A673 (cell line): ENCODE results near the gene RASAL2. TPM values are rescaled to one million over a fixed set of nuclear protein-coding genes. Genes with fewer than 3 reads are reported as not detected.
"Not testable (repeated sequence)": the region's sequence is repeated elsewhere in the genome, so short reads cannot be mapped to it uniquely, and the experiment has no call there.

Experiments used
- BruUV-seq: library from RNA; stranded (reverse); fragments of 400-500 nt; replicated peaks from 2 replicates; lab custom pipeline; 2021; lab: Mats Ljungman, UMichigan
- CTCF ChIA-PET: fragments of 300-600 bp; sonication (Branson Sonifier 250); formaldehyde crosslinking; loops from one replicate; lab custom pipeline; 2022; ENCODE audit warnings: antibody characterized with exemption; lab: Charles Lee
- POLR2A ChIA-PET: fragments of 300-600 bp; sonication (Branson Sonifier 250); formaldehyde crosslinking; loops from one replicate; lab custom pipeline; 2022; ENCODE audit warnings: antibody characterized with exemption; ENCODE audit not compliant: low non-redundant PET; lab: Charles Lee
- DNase-seq: peaks from one replicate; pipeline ENCODE4 v3.0.0-alpha.2; 2015; ENCODE audit warnings: low spot score
- H3K27ac ChIP-seq: fragments of 200-600 bp; sonication (generic); 2 replicates; pipeline ENCODE4 v1.5.1; 2016; ENCODE audit warnings: mixed run types, low read depth, mild to moderate bottlenecking, mixed read lengths, antibody characterized with exemption, low read length; ENCODE audit not compliant: poor library complexity, severe bottlenecking
- H3K27me3 ChIP-seq: fragments of 200-600 bp; sonication (generic); replicated peaks from 2 replicates; pipeline ENCODE4 v1.6.1; 2017; ENCODE audit warnings: mixed run types, low read depth, mild to moderate bottlenecking, mixed read lengths, antibody characterized with exemption, low read length; ENCODE audit not compliant: insufficient read depth, poor library complexity
- H3K36me3 ChIP-seq: fragments of 200-600 bp; sonication (generic); 2 replicates; pipeline ENCODE4 v1.6.1; 2016; ENCODE audit warnings: mixed run types, mild to moderate bottlenecking, mixed read lengths, antibody characterized with exemption, low read length; ENCODE audit not compliant: insufficient read depth, poor library complexity, severe bottlenecking
- H3K4me1 ChIP-seq: fragments of 200-600 bp; sonication (generic); 2 replicates; pipeline ENCODE4 v1.6.1; 2017; ENCODE audit warnings: mixed run types, mild to moderate bottlenecking, mixed read lengths, antibody characterized with exemption, low read length; ENCODE audit not compliant: insufficient read depth, poor library complexity, severe bottlenecking
- H3K4me3 ChIP-seq: fragments of 200-600 bp; sonication (generic); 2 replicates; pipeline ENCODE4 v1.5.1; 2016; ENCODE audit warnings: low read depth, mixed run types, mild to moderate bottlenecking, mixed read lengths, low read length; ENCODE audit not compliant: poor library complexity, severe bottlenecking
- H3K9me3 ChIP-seq: fragments of 200-600 bp; sonication (generic); 2 replicates; pipeline ENCODE4 v1.6.1; 2016; ENCODE audit warnings: mixed run types, low read depth, mild to moderate bottlenecking, mixed read lengths, antibody characterized with exemption, low read length; ENCODE audit not compliant: poor library complexity, severe bottlenecking
- EZH2 ChIP-seq: fragments of 200-600 bp; sonication (generic); IDR thresholded peaks from 2 replicates; pipeline ENCODE4 v1.6.1; 2017; ENCODE audit warnings: borderline replicate concordance, low read depth, mild to moderate bottlenecking, mixed read lengths, antibody characterized with exemption, low read length; ENCODE audit not compliant: poor library complexity, severe bottlenecking
- intact Hi-C: fragments of 100-400 bp; cut with micrococcal nuclease; formaldehyde crosslinking; loops from one replicate; pipeline ENCODE4 v1.10.0; 2022; ENCODE audit not compliant: unreplicated experiment
- total RNA-seq: library from RNA; stranded (reverse); gene quantifications from 2 replicates; pipeline ENCODE4 v1.2.3, GENCODE V29; 2021
- TF ChIP-seq, protein P1 (sequence below): fragments of 300-800, 200-600 bp; sonication (generic); conservative IDR thresholded peaks from 2 replicates; pipeline ENCODE4 v1.5.1; 2017; ENCODE audit warnings: low read depth, mild to moderate bottlenecking, antibody characterized with exemption, low read length, moderate library complexity, mixed read lengths

Gene RASAL2
- total RNA-seq, 1 experiment from 2014 or later = 8.3 TPM

DNA sequence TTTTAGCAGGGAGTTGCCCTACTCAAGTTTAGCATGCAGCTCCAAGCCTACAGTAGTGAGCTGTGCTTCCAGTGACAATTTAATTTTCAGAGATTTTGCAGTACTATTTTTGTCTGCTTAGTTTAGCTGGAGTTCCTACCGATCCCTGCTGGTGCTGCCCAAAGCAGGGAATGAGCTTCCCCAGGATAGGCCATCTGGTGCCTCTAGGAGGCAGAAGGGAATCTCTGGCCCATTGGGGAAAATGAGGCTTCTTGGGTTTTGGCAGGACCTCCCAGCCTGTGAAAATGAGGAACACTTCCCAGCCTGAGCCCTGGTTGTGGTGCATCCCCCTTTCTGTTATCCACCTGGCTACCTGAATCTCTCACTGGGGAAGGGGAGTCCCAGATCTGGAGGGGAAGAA lies 149.2 kb downstream of the RASAL2 start:
- no peak for DNase-seq
- Histone ChIP-seq H3K4me3 (no peak overlapping the region), H3K27me3 (no peaks in the 10 kb centered on the region), H3K4me1 (no peaks in the 10 kb centered on the region), H3K9me3 (no peaks in the 10 kb centered on the region), H3K36me3 (no peaks in the 10 kb centered on the region), H3K27ac (no peak overlapping the region)
- intact Hi-C loops = no loop called here
- no peak for TF ChIP-seq EZH2
- TF ChIP-seq, protein P1, sequence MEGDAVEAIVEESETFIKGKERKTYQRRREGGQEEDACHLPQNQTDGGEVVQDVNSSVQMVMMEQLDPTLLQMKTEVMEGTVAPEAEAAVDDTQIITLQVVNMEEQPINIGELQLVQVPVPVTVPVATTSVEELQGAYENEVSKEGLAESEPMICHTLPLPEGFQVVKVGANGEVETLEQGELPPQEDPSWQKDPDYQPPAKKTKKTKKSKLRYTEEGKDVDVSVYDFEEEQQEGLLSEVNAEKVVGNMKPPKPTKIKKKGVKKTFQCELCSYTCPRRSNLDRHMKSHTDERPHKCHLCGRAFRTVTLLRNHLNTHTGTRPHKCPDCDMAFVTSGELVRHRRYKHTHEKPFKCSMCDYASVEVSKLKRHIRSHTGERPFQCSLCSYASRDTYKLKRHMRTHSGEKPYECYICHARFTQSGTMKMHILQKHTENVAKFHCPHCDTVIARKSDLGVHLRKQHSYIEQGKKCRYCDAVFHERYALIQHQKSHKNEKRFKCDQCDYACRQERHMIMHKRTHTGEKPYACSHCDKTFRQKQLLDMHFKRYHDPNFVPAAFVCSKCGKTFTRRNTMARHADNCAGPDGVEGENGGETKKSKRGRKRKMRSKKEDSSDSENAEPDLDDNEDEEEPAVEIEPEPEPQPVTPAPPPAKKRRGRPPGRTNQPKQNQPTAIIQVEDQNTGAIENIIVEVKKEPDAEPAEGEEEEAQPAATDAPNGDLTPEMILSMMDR = no peak
- no TSS peak for BruUV-seq
- CTCF ChIA-PET = no interaction called here
- POLR2A ChIA-PET = no interaction called here

DNA sequence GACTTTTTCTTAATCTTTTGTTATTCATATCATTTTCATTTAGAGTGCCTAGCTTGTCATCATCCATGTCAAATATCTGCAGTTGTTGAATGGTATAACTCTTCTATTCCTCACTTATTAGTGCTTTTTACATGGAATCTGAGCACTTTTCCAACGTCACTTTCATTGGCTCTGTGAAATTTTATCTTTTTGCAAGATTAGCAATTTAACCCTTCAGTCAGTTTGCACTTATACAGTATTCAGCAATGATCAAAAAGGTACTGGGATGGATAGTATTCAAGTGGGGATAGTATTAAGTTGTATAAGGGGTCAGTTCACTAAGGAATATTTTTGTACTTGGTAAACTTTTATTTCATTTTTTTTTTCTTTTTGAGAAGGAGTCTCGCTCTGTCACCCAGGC lies 150.0 kb downstream of the RASAL2 start:
- ChIA-PET CTCF (no interaction called here), POLR2A (no interaction called here)
- H3K4me3 ChIP-seq = no peak overlapping the region
- no TSS peak for BruUV-seq
- no peaks in the 10 kb centered on the region for H3K9me3 ChIP-seq
- H3K4me1 ChIP-seq = no peaks in the 10 kb centered on the region
- intact Hi-C loops = no loop called here
- TF ChIP-seq, protein P1 = no peak
- TF ChIP-seq EZH2 = no peak
- no peaks in the 10 kb centered on the region for H3K27me3 ChIP-seq
- H3K36me3 ChIP-seq = no peaks in the 10 kb centered on the region
- no peak overlapping the region for H3K27ac ChIP-seq
- DNase-seq = no peak

DNA sequence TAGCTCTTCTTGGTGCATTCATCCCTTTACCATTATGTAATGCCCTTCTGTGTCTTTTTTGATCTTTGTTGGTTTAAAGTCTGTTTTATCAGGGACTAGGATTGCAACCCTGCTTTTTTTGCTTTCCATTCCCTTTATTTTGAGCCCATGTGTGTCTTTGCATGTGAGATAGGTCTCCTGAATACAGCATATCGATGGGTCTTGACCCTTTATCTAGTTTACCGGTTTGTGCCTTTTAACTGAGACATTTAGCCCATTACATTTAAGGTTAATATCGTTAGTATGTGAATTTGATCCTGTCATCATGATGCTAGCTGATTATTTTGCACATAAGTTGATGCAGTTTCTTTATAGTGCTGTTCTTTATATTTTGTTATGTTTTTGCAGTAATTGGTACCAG lies 154.4 kb downstream of the RASAL2 start:
- H3K27ac ChIP-seq, H3K36me3 ChIP-seq, H3K4me1 ChIP-seq, BruUV-seq, CTCF ChIA-PET, H3K4me3 ChIP-seq, POLR2A ChIA-PET, DNase-seq, H3K9me3 ChIP-seq, H3K27me3 ChIP-seq: not testable (repeated sequence)
- intact Hi-C loops = loop anchor here (1.0 kb wide), 1 partner anchor 13 kb away; no protein-coding TSS in a partner anchor

DNA sequence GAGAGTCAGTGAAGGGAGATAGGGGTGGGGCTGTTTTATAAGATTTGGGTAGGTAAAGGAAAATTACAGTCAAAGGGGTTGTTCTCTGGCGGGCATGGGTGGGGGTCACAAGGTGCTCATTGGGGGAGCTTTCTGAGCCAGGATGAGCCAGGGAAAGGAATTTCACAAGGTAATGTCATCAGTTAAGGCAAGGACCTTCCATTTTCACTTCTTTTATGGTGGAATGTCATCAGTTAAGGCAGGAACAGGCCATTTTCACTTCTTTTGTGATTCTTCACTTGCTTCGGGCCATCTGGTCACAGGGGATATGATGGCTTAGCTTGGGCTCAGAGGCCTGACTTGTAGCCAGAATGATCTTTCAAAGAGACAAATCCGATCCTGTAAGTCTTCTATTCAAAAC lies 159.7 kb downstream of the RASAL2 start:
- POLR2A ChIA-PET, BruUV-seq, H3K4me3 ChIP-seq, CTCF ChIA-PET, H3K36me3 ChIP-seq, intact Hi-C loops, H3K27me3 ChIP-seq, DNase-seq, H3K9me3 ChIP-seq, H3K4me1 ChIP-seq, H3K27ac ChIP-seq: not testable (repeated sequence)
